ENCODE data around the gene PRDM12. TPM values are rescaled to one million over a fixed set of nuclear protein-coding genes. Genes with fewer than 3 reads are reported as not detected.
A peak's percentile ranks its signal among the peaks of the same experiment; 100 is the strongest.

Gene PRDM12
- total RNA-seq, 2 donors from 2014 or later, result not detected

DNA sequence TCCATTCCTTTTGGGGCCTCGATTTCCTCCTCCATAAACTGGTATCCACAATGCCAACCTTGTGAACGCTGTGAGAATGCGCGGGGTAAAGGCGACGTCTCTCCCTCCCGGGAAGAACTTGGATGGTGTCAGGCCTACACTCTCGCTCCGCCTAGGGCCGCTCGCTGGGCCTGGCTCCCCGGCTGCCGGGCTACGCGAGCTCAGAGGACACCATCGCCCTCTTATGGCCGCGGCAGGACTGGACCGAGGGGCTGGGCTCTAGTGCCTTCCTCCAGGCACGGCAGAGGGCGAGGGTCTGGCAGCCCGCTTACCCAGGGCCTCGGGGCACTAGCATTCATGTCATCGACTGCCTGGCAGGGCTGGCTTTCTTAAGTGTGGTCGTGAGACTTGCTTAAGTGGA, 27.9 kb downstream of the PRDM12 start:
- 52% methylated on average over 25 of the region's 25 CpGs for WGBS
- Histone ChIP-seq H3K4me3 (no peak overlapping the region), H3K4me1 (replicated peaks) (no peaks in the 10 kb centered on the region)

DNA sequence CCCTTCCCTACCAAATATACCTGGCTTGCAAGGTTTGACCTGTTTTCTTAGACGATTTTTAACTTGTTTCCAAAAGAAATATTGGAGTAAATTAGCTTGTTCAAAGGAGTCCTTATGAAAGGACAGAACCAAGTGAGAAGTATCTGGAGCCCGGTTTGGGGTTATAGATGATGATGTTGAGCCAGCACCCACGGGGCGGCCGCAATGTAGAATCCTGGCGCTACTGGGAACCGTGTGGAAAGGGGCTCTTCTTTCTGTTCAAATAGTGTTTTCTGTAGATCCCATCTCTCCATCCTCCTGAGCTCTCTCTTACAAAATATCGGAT, 28.7 kb downstream of the PRDM12 start:
- no peaks in the 10 kb centered on the region for H3K36me3 ChIP-seq
- DNase-seq (ENCODE audit: low spot score), result no peak
- H3K27ac ChIP-seq, result peak overlapping the region; percentile 38 to 59
- peak overlapping the region; percentile 51 to 56 for H3K4me3 ChIP-seq
- no peaks in the 10 kb centered on the region for H3K27me3 ChIP-seq (replicated peaks; ENCODE audit: insufficient read depth)
- no peaks in the 10 kb centered on the region for H3K4me1 ChIP-seq (replicated peaks)
- no peaks in the 10 kb centered on the region for H3K9me3 ChIP-seq
- intact Hi-C loops (cut with DNase I), result no loop called here
- 6% methylated on average over 8 of the region's 8 CpGs for WGBS
- TF ChIP-seq POLR2A (IDR thresholded peaks at IDR 0.05), result no peak
- TF ChIP-seq, protein P1, sequence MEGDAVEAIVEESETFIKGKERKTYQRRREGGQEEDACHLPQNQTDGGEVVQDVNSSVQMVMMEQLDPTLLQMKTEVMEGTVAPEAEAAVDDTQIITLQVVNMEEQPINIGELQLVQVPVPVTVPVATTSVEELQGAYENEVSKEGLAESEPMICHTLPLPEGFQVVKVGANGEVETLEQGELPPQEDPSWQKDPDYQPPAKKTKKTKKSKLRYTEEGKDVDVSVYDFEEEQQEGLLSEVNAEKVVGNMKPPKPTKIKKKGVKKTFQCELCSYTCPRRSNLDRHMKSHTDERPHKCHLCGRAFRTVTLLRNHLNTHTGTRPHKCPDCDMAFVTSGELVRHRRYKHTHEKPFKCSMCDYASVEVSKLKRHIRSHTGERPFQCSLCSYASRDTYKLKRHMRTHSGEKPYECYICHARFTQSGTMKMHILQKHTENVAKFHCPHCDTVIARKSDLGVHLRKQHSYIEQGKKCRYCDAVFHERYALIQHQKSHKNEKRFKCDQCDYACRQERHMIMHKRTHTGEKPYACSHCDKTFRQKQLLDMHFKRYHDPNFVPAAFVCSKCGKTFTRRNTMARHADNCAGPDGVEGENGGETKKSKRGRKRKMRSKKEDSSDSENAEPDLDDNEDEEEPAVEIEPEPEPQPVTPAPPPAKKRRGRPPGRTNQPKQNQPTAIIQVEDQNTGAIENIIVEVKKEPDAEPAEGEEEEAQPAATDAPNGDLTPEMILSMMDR (IDR thresholded peaks at IDR 0.05), result no peak
- no peak for TF ChIP-seq POLR2AphosphoS5 (IDR thresholded peaks at IDR 0.05)

More for the DNA sequence above, 27.9 kb downstream of the PRDM12 start:
- intact Hi-C loops (cut with DNase I), result no loop called here
- Histone ChIP-seq H3K27me3 (replicated peaks; ENCODE audit: insufficient read depth) (no peaks in the 10 kb centered on the region), H3K27ac (no peak overlapping the region), H3K36me3 (no peaks in the 10 kb centered on the region), H3K9me3 (no peaks in the 10 kb centered on the region)
- TF ChIP-seq POLR2A (IDR thresholded peaks at IDR 0.05), result no peak
- TF ChIP-seq, protein P1 (IDR thresholded peaks at IDR 0.05), result no peak
- TF ChIP-seq POLR2AphosphoS5 (IDR thresholded peaks at IDR 0.05), result no peak
- DNase-seq (ENCODE audit: low spot score), result no peak

- Histone ChIP-seq H3K27ac (peak within 1 kb of the TSS; percentile 38 to 59), H3K4me1 (replicated peaks) (no peaks in the 10 kb centered on the region), H3K9me3 (no peaks in the 10 kb centered on the region), H3K27me3 (replicated peaks; ENCODE audit: insufficient read depth) (no peaks in the 10 kb centered on the region), H3K36me3 (no peaks in the 10 kb centered on the region), H3K4me3 (peak within 1 kb of the TSS; percentile 51 to 56)
- 0% methylated on average over 40 of the region's 40 CpGs for WGBS
- TF ChIP-seq, protein P1 (IDR thresholded peaks at IDR 0.05), result peak in 1 of 4 experiments; percentile 27
- peak; percentile 62 for TF ChIP-seq POLR2A (IDR thresholded peaks at IDR 0.05)
- TF ChIP-seq POLR2AphosphoS5 (IDR thresholded peaks at IDR 0.05), result peak; percentile 98
- DNase-seq (ENCODE audit: low spot score), result peak; percentile 98
- intact Hi-C loops (cut with DNase I), result no loop called here
Observed at GRCh38 chr9:130693426-130694191, 29.2 kb downstream of the PRDM12 start, which contains the start of gene EXOSC2. Gene EXOSC2 (plus strand): TSS chr9:130693780. CDS start chr9:130693792, 12 bp downstream.

DNA sequence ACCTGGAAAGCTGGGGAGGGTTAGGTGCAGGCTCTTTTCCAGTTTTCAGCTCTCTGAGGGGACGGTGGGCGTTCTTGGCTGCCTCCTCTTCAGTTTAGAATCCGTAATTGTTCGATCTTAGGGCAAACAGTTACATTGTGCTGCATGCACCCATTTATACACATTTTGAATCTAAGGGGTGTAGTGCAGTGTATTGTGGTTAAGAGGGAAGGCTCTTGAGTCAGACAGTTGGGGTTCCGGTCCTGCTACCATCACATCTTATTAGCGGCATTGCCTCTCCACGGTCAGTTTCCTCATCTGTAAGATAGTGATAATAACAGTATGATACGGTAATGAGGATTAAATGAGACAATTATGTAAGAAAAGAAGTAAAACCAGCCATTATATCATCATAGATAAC, 29.8 kb downstream of the PRDM12 start:
- Histone ChIP-seq H3K4me1 (replicated peaks) (no peaks in the 10 kb centered on the region), H3K4me3 (peak overlapping the region; percentile 51 to 56), H3K36me3 (no peaks in the 10 kb centered on the region), H3K27ac (no peak overlapping the region), H3K27me3 (replicated peaks; ENCODE audit: insufficient read depth) (no peaks in the 10 kb centered on the region), H3K9me3 (no peaks in the 10 kb centered on the region)
- intact Hi-C loops (cut with DNase I), result no loop called here
- TF ChIP-seq, protein P1 (IDR thresholded peaks at IDR 0.05), result no peak
- TF ChIP-seq POLR2A (IDR thresholded peaks at IDR 0.05), result no peak
- TF ChIP-seq POLR2AphosphoS5 (IDR thresholded peaks at IDR 0.05), result no peak
- no peak for DNase-seq (ENCODE audit: low spot score)
- WGBS, result under 1% methylated on average over 8 of the region's 8 CpGs

DNA sequence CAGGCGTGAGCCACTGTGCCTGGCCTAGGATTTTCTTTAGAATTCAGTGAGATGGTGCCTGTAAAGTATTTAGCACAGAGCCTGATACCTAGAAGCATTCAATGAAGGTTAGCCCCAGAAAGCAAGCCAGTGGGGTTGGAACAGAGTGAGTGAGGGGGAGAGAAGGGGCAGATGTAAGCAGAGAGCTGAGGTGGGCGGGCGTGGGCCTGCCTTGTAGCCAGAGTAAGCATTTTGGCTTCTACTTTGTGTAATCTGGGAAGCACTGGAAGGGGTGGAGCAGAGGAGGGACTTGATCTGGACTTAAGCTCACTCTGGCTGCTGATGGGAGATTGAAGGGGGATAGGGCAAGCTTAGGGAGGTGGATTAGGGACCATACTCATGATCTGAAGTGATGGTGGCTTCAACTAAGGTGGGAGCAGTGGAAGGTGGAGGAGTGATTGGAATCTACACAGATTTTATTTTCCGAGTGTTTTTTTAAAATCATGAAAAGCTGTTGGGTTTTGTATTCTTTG, 31.8 kb downstream of the PRDM12 start:
- Histone ChIP-seq H3K27me3 (replicated peaks; ENCODE audit: insufficient read depth) (no peaks in the 10 kb centered on the region), H3K27ac (no peak overlapping the region), H3K4me1 (replicated peaks) (no peaks in the 10 kb centered on the region), H3K36me3 (no peaks in the 10 kb centered on the region), H3K9me3 (no peaks in the 10 kb centered on the region), H3K4me3 (no peak overlapping the region)
- no peak for DNase-seq (ENCODE audit: low spot score)
- intact Hi-C loops (cut with DNase I), result no loop called here
- WGBS, result 81% methylated on average over 4 of the region's 4 CpGs
- TF ChIP-seq, protein P1 (IDR thresholded peaks at IDR 0.05), result no peak
- TF ChIP-seq POLR2A (IDR thresholded peaks at IDR 0.05) (no peak), POLR2AphosphoS5 (IDR thresholded peaks at IDR 0.05) (no peak)
